Activated T-cell treated with anti-CD3 and anti-CD28 coated beads, Interleukin-2, amount 50 U/mL, for 48 hours (primary cell): ENCODE measurements around the gene COG2.
"Not testable (repeated sequence)": the region's sequence is repeated elsewhere in the genome, so short reads cannot be mapped to it uniquely, and the experiment has no call there.

Experiments
- DNase-seq, 2 experiments: peaks; one replicate each; pipeline ENCODE4 v3.0.0-alpha.2; 2020

Gene COG2

GRCh38 chr1:230680300-230681025 lies 38.2 kb downstream of the COG2 start:
- DNase-seq = no peak

GRCh38 chr1:230681599-230681998 lies 39.3 kb downstream of the COG2 start:
- no peak for DNase-seq

DNA sequence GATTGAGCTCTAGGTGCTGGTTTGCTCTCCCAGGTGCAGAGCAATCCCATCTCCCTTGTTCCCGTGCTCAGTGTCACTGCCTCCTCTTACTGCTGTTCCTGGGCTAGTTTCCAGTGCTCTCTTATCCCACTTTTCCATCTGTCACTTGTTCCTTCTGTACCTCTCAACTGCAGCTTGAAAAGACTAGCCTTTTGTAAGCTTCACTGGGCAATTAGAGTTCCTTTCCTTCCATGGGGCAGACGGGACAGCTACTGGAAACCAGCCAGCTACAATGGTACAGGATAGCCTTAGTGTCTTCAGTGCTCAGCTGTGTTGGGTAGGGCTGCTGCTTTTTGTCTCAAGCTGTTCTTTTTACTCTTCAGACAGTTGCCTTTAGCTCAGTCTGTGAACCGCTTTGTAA lies 40.0 kb downstream of the COG2 start:
- DNase-seq = no peak

- no peak for DNase-seq
Observed at GRCh38 chr1:230682882-230683610, 40.8 kb downstream of the COG2 start.

DNA sequence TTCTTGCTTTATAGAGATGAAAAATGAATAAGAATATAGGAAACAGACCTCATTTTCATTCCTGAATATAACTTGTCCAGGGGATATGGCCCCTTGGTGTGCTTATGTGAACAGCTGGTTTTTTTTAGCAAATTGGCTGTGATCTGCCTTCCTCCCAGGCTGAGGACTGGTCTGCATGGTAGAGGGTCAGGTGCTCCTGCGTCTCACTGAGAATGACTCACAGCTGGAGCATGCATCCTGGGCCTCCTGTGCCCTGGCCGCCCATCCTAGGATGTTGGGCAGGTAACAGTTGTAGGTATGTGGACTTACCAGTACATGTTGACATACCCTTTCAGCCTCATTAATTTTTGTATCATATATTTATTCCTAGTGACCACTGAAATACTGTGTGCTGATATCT lies 41.9 kb downstream of the COG2 start:
- DNase-seq = no peak

DNA sequence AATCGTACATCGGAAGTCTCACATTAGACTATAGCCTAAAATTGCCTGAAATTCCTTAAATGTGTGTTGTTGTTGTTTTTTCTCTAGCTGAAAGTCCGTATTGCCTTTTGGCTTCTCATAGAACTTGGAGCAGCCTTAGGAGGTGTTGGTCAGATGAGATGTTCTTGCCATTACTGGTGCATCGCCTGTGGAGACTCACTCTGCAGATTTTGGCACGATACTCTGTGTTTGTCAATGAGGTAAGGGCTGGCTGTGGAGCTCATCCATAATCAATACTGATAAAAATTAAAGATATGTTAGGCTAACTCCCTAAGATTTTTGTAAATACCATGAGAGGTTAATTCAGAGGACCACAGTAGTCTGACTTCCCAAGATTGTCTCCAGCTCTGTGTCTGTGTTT lies 42.7 kb downstream of the COG2 start:
- DNase-seq = no peak

- DNase-seq = no peak
Observed at GRCh38 chr1:230686747-230687146, 44.5 kb downstream of the COG2 start.

GRCh38 chr1:230690101-230690500 lies 47.8 kb downstream of the COG2 start:
- DNase-seq = no peak

DNA sequence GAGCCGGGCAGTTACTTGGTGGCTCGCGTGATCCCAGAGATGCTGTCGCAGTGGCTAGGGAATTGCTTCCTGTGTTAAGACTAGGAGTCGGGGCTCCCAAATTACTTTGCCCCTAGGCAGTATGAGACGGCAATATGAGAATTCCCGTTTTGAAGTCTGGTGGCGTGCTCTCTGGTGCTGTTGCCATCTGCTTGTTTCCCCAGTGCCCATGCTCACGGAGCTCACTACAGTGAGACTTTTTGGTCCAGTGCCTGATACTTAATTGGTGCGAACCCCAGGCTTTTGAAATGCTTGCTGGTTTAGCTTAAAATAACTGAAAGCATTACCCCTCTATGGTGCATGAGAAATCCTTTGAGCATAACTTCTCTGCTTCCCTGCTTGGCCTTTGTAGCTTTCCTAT lies 49.3 kb downstream of the COG2 start:
- DNase-seq = no peak

GRCh38 chr1:230693221-230693620 lies 50.9 kb downstream of the COG2 start:
- no peak for DNase-seq

GRCh38 chr1:230693777-230694176 lies 51.5 kb downstream of the COG2 start:
- no peak for DNase-seq

DNA sequence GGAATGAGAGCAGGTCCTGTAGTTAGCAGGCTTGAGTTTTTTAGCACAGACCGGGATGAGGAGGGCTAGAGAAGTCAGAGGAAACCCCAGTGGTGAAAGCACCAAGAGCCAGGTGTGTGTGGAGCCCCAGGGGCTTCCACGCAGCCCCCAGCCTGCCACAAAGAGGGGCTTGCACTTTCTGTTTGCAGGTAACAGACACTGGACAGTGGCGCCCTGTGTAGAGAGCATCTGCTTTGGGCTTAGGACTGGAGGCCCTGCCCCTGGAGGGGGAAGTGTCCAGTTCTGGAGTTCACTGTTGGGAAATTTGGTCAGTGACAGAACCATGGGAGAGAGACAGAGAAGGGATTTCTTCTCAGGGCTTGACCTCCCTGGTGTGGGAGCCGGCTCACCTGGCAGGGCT lies 52.2 kb downstream of the COG2 start:
- no peak for DNase-seq

- no peak for DNase-seq
Observed at GRCh38 chr1:230694991-230695390, 52.7 kb downstream of the COG2 start.

DNA sequence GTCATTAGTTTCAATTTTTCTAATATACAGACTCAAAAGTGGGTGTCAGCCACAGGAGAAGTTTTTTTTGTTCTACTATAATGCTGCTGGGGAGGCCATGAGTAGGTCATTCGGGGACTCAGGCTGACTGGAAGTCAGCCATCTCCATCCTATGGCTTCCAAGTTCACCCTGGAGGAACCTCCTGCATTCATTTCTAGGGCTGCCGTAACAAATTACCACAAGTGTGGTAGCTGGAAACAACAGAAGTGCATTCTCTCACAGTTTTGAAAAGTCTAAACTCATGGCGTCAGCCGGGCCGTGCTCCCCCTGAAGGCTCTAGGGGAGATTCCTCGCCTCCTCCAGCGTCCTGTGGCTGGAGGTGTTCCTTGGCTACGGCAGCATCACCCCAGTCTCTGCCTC lies 53.9 kb downstream of the COG2 start:
- DNase-seq = no peak

DNA sequence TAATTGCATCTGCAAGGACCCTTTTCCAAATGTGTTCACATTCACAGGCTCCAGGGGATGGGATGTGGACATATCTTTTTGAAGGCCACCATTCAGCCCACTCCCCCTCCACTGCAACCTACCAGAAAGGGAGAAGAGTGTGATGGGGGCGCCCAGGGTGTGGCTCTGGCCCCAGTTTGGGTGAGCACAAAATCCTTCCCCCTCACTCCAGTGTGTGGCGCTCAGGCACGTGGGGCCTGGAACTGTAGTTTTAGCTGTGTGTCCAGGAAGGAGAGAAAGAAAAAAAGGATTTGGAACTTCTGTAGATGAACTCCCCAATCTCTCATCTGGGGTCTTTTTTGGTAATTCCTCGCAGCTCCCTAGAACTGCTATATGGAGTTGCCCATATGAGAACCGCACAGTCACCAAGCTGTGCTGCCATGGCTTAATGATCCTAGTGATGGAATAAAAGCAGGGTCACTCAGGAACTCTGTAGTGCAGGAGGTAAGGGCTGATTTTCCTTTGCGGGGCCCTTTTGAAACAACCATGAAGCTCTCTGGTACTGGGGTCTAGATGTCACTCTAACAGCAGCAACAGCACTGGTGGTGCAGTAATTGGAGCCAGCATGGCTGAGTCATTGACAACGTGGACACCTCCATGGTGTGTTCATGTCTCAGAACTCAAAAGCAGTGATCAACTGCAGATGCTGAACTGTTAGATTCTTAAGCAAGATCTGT lies 54.6 kb downstream of the COG2 start:
- DNase-seq = no peak

- no peak for DNase-seq
Observed at GRCh38 chr1:230698130-230698529, 55.8 kb downstream of the COG2 start.

GRCh38 chr1:230698964-230699363 lies 56.7 kb downstream of the COG2 start:
- DNase-seq = not testable (repeated sequence)

- no peak for DNase-seq
Observed at GRCh38 chr1:230699716-230700115, 57.4 kb downstream of the COG2 start.

DNA sequence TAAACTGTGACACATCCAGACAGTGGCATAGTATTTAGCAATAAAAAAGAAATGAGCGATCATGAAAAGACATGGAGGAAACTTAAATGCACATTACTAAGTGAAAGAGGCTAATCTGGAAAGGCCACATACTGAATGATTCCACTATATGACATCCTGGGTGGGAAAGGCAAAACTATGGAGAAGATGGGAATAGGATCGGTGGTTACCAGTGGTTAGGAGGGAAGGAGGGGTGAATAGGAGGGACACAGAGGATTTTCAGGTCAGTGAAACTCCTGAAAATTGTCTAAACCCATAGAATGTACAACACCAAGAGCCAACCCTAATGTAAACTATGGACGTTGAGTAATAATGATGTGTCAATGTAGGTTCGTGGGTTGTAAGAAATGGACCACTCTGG lies 57.9 kb downstream of the COG2 start:
- no peak for DNase-seq

GRCh38 chr1:230701434-230701833 lies 59.2 kb downstream of the COG2 start:
- no peak for DNase-seq

DNA sequence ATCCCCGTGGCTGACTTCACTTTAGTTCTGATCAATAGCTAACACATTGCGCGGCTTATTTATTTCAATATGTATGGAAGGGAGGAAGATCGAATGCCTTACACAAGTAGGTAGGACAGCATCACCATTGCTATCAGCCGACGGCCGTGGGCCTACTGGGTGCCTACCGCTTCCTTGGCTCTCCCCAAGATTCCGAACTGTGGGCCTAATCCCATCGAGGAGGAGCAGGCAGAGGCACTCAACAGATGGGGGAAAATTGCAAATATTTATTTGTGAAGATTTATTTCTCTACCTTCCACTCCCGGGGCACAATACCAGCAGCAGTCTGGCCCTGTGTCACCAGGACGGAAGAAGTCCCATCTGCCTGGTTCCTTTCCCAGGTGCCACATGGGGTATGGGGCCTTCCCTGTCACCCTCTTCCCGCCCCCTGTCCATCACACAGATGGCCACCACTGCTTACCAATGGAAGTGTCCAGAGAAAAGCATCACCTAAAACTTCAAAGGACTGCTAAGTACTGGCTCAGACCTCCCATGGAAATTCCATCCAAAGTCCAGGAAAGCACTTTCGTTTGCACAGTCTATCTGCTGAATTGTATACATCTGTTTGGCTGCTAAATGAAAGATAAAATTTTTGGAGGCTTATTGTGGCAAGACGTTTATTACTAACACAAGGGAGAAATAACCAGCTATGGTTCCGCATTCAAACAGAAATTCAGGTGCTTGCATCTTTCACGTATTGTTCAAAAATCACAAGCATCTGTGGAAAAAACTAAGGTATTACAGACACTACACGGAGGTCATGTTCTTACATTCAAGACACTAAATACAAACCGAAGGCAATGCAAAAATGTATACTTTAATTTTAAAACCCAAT lies 59.9 kb downstream of the COG2 start:
- no peak for DNase-seq

- DNase-seq = no peak
Observed at GRCh38 chr1:230702934-230703678, 60.8 kb downstream of the COG2 start.
